22Rv1 (cell line): ENCODE data around the gene C19orf44.

ENCODE experiments used
- CTCF ChIP-seq: fragments of 450-650 bp; IDR thresholded peaks from 2 replicates; pipeline ENCODE4 v1.5.1; 2017; ENCODE audit warnings: mild to moderate bottlenecking
- ZFX ChIP-seq: fragments of 450-650 bp; IDR thresholded peaks from 2 replicates; pipeline ENCODE4 v1.6.1; 2017; ENCODE audit warnings: antibody characterized with exemption, borderline replicate concordance

GRCh38 chr19:16554776-16555175 is 58.6 kb downstream of the C19orf44 start:
- TF ChIP-seq CTCF (no peak), ZFX (no peak)
